SK-N-SH treated with all-trans-retinoic acid at 6 μM for 48 hours (cell line): ENCODE results near the gene C1QTNF5.

Experiments used
- ATAC-seq: fragments of 200-7000 bp; cut with Tn5 transposase; 3 replicates; pipeline ENCODE4 v1.9.1; 2020; ENCODE audit warnings: mild to moderate bottlenecking, moderate library complexity
- ARNTL ChIP-seq: fragments of 450-650 bp; formaldehyde crosslinking; IDR thresholded peaks from 2 replicates; pipeline ENCODE4 v1.5.0; 2020; ENCODE audit warnings: low read depth, mild to moderate bottlenecking, moderate library complexity, borderline replicate concordance
- BACH2 ChIP-seq: fragments of 250-450 bp; sonication (Bioruptor Pico); IDR thresholded peaks from 2 replicates; pipeline ENCODE4 v1.9.0; 2021; ENCODE audit warnings: mild to moderate bottlenecking, borderline replicate concordance
- CREB5 ChIP-seq: fragments of 250-450 bp; sonication (Bioruptor Pico); IDR thresholded peaks from 2 replicates; pipeline ENCODE4 v1.5.1; 2020; ENCODE audit warnings: low read depth, mild to moderate bottlenecking, moderate library complexity
- CSDC2 ChIP-seq: fragments of 250-450 bp; sonication (Bioruptor Pico); IDR thresholded peaks from 2 replicates; pipeline ENCODE4 v1.5.0; 2020; ENCODE audit warnings: mild to moderate bottlenecking, moderate library complexity
- CSRNP3 ChIP-seq: fragments of 250-450 bp; sonication (Bioruptor Pico); IDR thresholded peaks from 2 replicates; pipeline ENCODE4 v1.5.1; 2021; ENCODE audit warnings: mild to moderate bottlenecking, moderate library complexity
- ESRRG ChIP-seq: fragments of 250-450 bp; sonication (Bioruptor Pico); IDR thresholded peaks from 2 replicates; pipeline ENCODE4 v1.6.1; 2021; ENCODE audit warnings: mild to moderate bottlenecking
- GLIS3 ChIP-seq: fragments of 250-450 bp; sonication (Bioruptor Pico); IDR thresholded peaks from 2 replicates; pipeline ENCODE4 v1.5.0; 2020; ENCODE audit warnings: mild to moderate bottlenecking, moderate library complexity
- ISL1 ChIP-seq: fragments of 250-450 bp; sonication (Bioruptor Pico); IDR thresholded peaks from 2 replicates; pipeline ENCODE4 v2.1.2; 2022; ENCODE audit warnings: mild to moderate bottlenecking, moderate library complexity
- OSR1 ChIP-seq: fragments of 250-450 bp; sonication (Bioruptor Pico); IDR thresholded peaks from 2 replicates; pipeline ENCODE4 v1.8.0; 2022; ENCODE audit warnings: moderate library complexity, mild to moderate bottlenecking, inconsistent platforms
- PATZ1 ChIP-seq: fragments of 250-450 bp; sonication (Bioruptor Pico); IDR thresholded peaks from 2 replicates; pipeline ENCODE4 v1.8.0; 2020; ENCODE audit warnings: mild to moderate bottlenecking, moderate library complexity, borderline replicate concordance
- POU6F1 ChIP-seq: fragments of 250-450 bp; sonication (Bioruptor Pico); IDR thresholded peaks from 2 replicates; pipeline ENCODE4 v1.8.0; 2021; ENCODE audit warnings: low read depth, mild to moderate bottlenecking, moderate library complexity, borderline replicate concordance
- RARB ChIP-seq: fragments of 250-450 bp; sonication (Bioruptor Pico); IDR thresholded peaks from 2 replicates; pipeline ENCODE4 v1.8.0; 2021; ENCODE audit warnings: mild to moderate bottlenecking, moderate library complexity
- SNAI2 ChIP-seq: fragments of 250-450 bp; sonication (Bioruptor Pico); IDR thresholded peaks from 2 replicates; pipeline ENCODE4 v1.5.0; 2020; ENCODE audit warnings: mild to moderate bottlenecking, moderate library complexity
- TCF4 ChIP-seq: fragments of 250-450 bp; sonication (Bioruptor Pico); IDR thresholded peaks from 2 replicates; pipeline ENCODE4 v1.8.0; 2021; ENCODE audit warnings: mild to moderate bottlenecking, moderate library complexity, borderline replicate concordance
- TOX ChIP-seq: fragments of 250-450 bp; sonication (Bioruptor Pico); IDR thresholded peaks from 2 replicates; pipeline ENCODE4 v1.8.0; 2021; ENCODE audit warnings: mild to moderate bottlenecking, moderate library complexity, borderline replicate concordance
- TSHZ2 ChIP-seq: fragments of 250-450 bp; sonication (Bioruptor Pico); IDR thresholded peaks from 2 replicates; pipeline ENCODE4 v1.5.0; 2020; ENCODE audit warnings: mild to moderate bottlenecking, moderate library complexity
- ZFP30 ChIP-seq: fragments of 450-650 bp; formaldehyde crosslinking; IDR thresholded peaks from 2 replicates; pipeline ENCODE4 v1.5.0; 2022; ENCODE audit warnings: mild to moderate bottlenecking, moderate library complexity
- ZNF565 ChIP-seq: fragments of 450-650 bp; formaldehyde crosslinking; conservative IDR thresholded peaks from 2 replicates; pipeline ENCODE4 v1.5.0; 2020; ENCODE audit warnings: low read depth, mild to moderate bottlenecking, moderate library complexity
- ZNF70 ChIP-seq: fragments of 450-650 bp; formaldehyde crosslinking; IDR thresholded peaks from 2 replicates; pipeline ENCODE4 v1.5.0; 2020; ENCODE audit warnings: mild to moderate bottlenecking, moderate library complexity
- ZNF8 ChIP-seq: fragments of 450-650 bp; formaldehyde crosslinking; IDR thresholded peaks from 2 replicates; pipeline ENCODE4 v1.5.0; 2020; ENCODE audit warnings: mild to moderate bottlenecking, moderate library complexity

Gene C1QTNF5

GRCh38 chr11:119297938-119298337 lies 42.7 kb downstream of the C1QTNF5 start:
- ATAC-seq: no peak
- TF ChIP-seq CREB5 (CRISPR knock-in tag) (no peak), RARB (no peak), TOX (CRISPR knock-in tag) (no peak), SNAI2 (CRISPR knock-in tag) (no peak), ZFP30 (CRISPR knock-in tag) (no peak), OSR1 (no peak), TCF4 (no peak), POU6F1 (CRISPR knock-in tag) (no peak), ESRRG (no peak), CSDC2 (CRISPR knock-in tag) (no peak)
- TF ChIP-seq, all 23 proteins: peak for 0

GRCh38 chr11:119295178-119295577 lies 45.5 kb downstream of the C1QTNF5 start:
- peak; percentile 49; the same call in 1 of the 3 replicates for ATAC-seq
- TF ChIP-seq CSRNP3 (CRISPR knock-in tag): no peak
- TF ChIP-seq RARB: no peak
- no peak for TF ChIP-seq CSDC2 (CRISPR knock-in tag)
- TF ChIP-seq CREB5 (CRISPR knock-in tag): no peak
- no peak for TF ChIP-seq OSR1

- TF ChIP-seq GLIS3 (CRISPR knock-in tag) (no peak), ESRRG (no peak), RARB (no peak), OSR1 (no peak), TOX (CRISPR knock-in tag) (no peak), PATZ1 (CRISPR knock-in tag) (no peak), TSHZ2 (CRISPR knock-in tag) (no peak), ZNF8 (CRISPR knock-in tag) (no peak), ARNTL (no peak), POU6F1 (CRISPR knock-in tag) (no peak), ZFP30 (CRISPR knock-in tag) (no peak), ISL1 (CRISPR knock-in tag) (no peak), CSRNP3 (CRISPR knock-in tag) (no peak), ZNF70 (CRISPR knock-in tag) (no peak), ZNF565 (CRISPR knock-in tag) (no peak), CSDC2 (CRISPR knock-in tag) (no peak), TCF4 (no peak), SNAI2 (CRISPR knock-in tag) (no peak), CREB5 (CRISPR knock-in tag) (no peak), BACH2 (CRISPR knock-in tag) (no peak)
- no peak for ATAC-seq
These were observed 47.2 kb downstream of the C1QTNF5 start for GRCh38 chr11:119293461-119293860.
